ENCODE measurements around the gene RASSF8.

Gene RASSF8

DNA sequence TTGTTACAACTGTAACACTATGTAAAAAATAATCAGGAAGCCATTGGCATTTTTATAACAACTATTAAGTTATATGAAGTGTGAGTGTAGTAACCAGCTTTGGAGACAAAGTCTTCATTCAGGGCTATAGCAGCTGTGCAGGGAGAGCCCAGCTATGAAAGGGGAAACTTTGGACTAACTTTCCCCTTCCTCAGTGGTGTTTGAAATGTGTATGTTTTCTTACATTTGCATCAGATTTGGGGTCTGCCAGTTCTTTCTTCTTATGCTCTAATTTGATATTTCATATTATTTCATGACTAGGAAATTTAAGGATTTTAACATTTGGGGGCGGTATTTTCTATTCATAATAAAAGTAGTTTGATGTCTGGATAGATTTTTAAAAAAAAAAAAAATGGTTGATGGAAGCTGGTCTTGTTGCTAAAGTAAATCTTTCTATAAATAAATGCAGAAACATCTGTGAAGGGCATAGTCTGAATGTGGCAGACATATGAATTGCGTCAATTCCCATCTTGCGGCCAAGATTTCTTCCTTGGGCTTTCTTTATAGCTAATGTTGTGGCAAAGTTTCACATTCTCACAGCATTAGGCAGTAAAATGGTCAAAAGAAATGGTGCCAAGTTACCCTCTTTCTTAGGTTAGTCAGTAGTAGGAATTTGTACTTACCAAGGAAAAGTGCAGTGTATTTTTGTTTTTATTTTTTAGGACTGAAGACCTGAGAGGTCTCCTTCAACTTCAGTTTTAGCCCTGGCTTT is 35.6 kb downstream of the RASSF8 start:
- TF ChIP-seq CTCF (IDR thresholded peaks at IDR 0.05; ENCODE audit: extremely low read depth, insufficient read depth, missing control alignments): no peak
- in situ Hi-C loops (cut with MboI; ENCODE audit: low pct_unique_long_range_greater_than_20kb, low sequenced_read_pairs, unreplicated experiment): no loop called here
- DNase-seq (ENCODE audit: low spot score): no peak

GRCh38 chr12:25994901-25995625 is 36.6 kb downstream of the RASSF8 start:
- TF ChIP-seq CTCF (IDR thresholded peaks at IDR 0.05; ENCODE audit: extremely low read depth, insufficient read depth, missing control alignments): no peak
- in situ Hi-C loops (cut with MboI; ENCODE audit: low pct_unique_long_range_greater_than_20kb, low sequenced_read_pairs, unreplicated experiment): no loop called here
- DNase-seq (ENCODE audit: low spot score): no peak

DNA sequence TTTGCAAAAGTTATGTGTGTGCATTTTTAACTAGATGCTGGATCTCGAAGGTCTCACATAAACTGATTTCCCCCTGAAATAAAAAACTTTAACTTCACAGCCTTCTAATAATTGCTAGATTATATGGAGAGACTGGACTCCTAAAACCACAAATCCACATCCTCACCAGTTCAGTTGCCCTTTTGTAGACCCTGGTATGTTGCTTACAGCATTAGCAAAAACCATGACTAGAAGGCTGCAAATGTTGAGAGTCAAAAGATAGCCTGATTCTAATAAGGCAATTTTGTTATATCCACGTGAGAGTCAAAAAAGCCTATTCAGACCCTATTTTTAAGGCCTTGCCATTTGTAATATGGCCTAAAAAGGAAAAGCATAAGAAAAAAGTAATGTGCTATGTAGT is 37.4 kb downstream of the RASSF8 start:
- no peak for TF ChIP-seq CTCF (IDR thresholded peaks at IDR 0.05; ENCODE audit: extremely low read depth, insufficient read depth, missing control alignments)
- DNase-seq (ENCODE audit: low spot score): no peak
- in situ Hi-C loops (cut with MboI; ENCODE audit: low pct_unique_long_range_greater_than_20kb, low sequenced_read_pairs, unreplicated experiment): no loop called here

- no peak for DNase-seq (ENCODE audit: low spot score)
- no peak for TF ChIP-seq CTCF (IDR thresholded peaks at IDR 0.05; ENCODE audit: extremely low read depth, insufficient read depth, missing control alignments)
- in situ Hi-C loops (cut with MboI; ENCODE audit: low pct_unique_long_range_greater_than_20kb, low sequenced_read_pairs, unreplicated experiment): no loop called here
Observed at GRCh38 chr12:25996677-25997076, 38.2 kb downstream of the RASSF8 start.

DNA sequence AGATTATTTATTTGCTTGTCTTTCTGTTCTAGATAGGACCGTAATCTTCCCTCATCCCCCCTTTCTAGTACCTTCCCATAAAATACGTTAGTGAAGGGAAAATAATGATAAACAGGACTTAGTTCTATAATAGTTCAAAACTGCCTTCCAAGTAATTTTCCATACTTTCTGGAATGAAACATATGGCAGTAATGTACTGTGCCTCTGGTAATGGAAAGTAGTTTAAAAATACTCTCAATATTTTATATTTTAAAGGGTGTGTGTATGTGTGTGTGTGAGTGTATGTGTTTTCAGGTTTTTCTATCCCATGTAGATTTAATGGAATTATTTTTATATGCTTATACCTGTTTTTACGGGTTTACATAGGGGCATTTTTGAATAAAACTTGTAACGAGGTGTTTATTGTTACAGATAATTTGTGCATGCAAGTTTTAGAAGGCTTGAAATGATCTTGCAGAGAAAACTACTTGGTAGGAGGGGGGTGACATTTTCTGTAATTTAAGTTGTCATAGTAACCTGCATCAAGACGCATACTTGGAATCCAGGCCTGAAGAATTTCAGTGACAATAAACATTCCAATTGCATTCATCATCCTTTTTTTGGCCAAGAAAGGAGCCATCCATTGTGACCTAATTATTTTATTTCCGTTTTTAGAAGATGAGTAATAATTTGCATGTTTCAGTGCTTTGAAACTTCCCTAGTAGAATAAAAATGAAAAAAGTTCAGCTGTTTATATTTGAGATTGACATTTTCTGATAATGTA is 38.9 kb downstream of the RASSF8 start:
- in situ Hi-C loops (cut with MboI; ENCODE audit: low pct_unique_long_range_greater_than_20kb, low sequenced_read_pairs, unreplicated experiment): no loop called here
- TF ChIP-seq CTCF (IDR thresholded peaks at IDR 0.05; ENCODE audit: extremely low read depth, insufficient read depth, missing control alignments): no peak
- no peak for DNase-seq (ENCODE audit: low spot score)

DNA sequence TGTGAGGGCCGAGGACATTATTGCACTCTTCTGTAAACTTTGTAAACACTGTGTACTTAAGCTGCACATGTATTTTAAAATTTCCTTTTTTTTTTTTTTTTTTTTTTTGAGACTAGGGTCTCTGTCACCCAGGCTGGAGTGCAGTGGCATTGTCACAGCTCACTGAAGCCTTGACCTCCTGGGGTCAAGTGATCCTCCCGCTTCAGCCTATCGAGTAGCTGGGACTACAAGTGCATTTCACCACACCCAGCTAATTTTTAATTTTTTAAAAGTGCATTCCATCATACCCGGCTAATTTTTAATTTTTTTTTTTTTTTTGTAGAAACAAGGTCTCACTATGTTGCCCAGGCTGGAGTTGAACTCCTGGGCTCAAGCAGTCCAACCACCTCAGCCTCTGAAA is 42.4 kb downstream of the RASSF8 start:
- in situ Hi-C loops (cut with MboI; ENCODE audit: low pct_unique_long_range_greater_than_20kb, low sequenced_read_pairs, unreplicated experiment): no loop called here
- no peak for TF ChIP-seq CTCF (IDR thresholded peaks at IDR 0.05; ENCODE audit: extremely low read depth, insufficient read depth, missing control alignments)

More for the DNA sequence above, 42.4 kb downstream of the RASSF8 start:
- DNase-seq (ENCODE audit: low spot score): no peak

Measured in GM13977 (cell line).